CD14-positive monocyte (primary cell): ENCODE data around the gene SPATA13. TPM values are rescaled to one million over a fixed set of nuclear protein-coding genes. Genes with fewer than 3 reads are reported as not detected.
"Not testable (repeated sequence)": the region's sequence is repeated elsewhere in the genome, so short reads cannot be mapped to it uniquely, and the experiment has no call there.

Source experiments
- DNase-seq, 3 donors: peaks; one replicate each; pipeline ENCODE4 v3.0.0-alpha.2; 2011 to 2022
- H2AFZ ChIP-seq: 2 replicates; pipeline ENCODE4 v1.6.0; 2012; ENCODE audit warnings: mild to moderate bottlenecking, low read depth, low read length, inconsistent platforms; ENCODE audit not compliant: insufficient read depth, poor library complexity, severe bottlenecking
- H3K27ac ChIP-seq, 2 donors: 1 replicate in 1 of 2; 2 replicates in 1 of 2; pipeline ENCODE4 v1.5.1; 2012 to 2013; ENCODE audit warnings: low read length in 2 of 2, control low read depth in 1 of 2, inconsistent platforms in 1 of 2, low read depth in 1 of 2, mild to moderate bottlenecking in 1 of 2
- H3K27me3 ChIP-seq, 2 donors: one replicate each; pipeline versions ENCODE4 v1.6.0 to v1.6.1; 2011 to 2013; ENCODE audit warnings: low read length in 2 of 2; ENCODE audit not compliant: control insufficient read depth in 2 of 2, insufficient read depth in 2 of 2
- H3K36me3 ChIP-seq, 2 donors: replicated peaks in 1 of 2; 1 replicate in 1 of 2; 2 replicates in 1 of 2; pipeline versions ENCODE4 v1.5.1 to v1.6.1; 2012 to 2013; ENCODE audit warnings: low read length in 2 of 2, control low read depth in 1 of 2, inconsistent platforms in 1 of 2, mild to moderate bottlenecking in 1 of 2; ENCODE audit not compliant: insufficient read depth in 2 of 2, control insufficient read depth in 1 of 2
- H3K4me1 ChIP-seq, 2 donors: 1 replicate in 1 of 2; 2 replicates in 1 of 2; pipeline versions ENCODE4 v1.5.1 to v1.6.1; 2012 to 2013; ENCODE audit warnings: low read length in 2 of 2, control low read depth in 1 of 2, inconsistent platforms in 1 of 2, mild to moderate bottlenecking in 1 of 2, moderate library complexity in 1 of 2; ENCODE audit not compliant: insufficient read depth in 2 of 2, control insufficient read depth in 1 of 2
- H3K4me2 ChIP-seq: replicated peaks from 2 replicates; pipeline ENCODE3; 2012; ENCODE audit warnings: low read length, moderate library complexity, mild to moderate bottlenecking; ENCODE audit not compliant: poor library complexity, severe bottlenecking; ENCODE audit errors: extremely low read depth
- H3K4me3 ChIP-seq, 3 experiments: fragments of 200-600 bp in 1 of 3; sonication (generic) in 1 of 3; replicated peaks in 1 of 3; 1 replicate in 2 of 3; 2 replicates in 1 of 3; pipeline ENCODE4 v1.5.1; 2011 to 2013; ENCODE audit warnings: low read length in 3 of 3, mild to moderate bottlenecking in 3 of 3, control low read depth in 2 of 3, low read depth in 2 of 3, inconsistent platforms in 1 of 3, moderate library complexity in 1 of 3
- H3K79me2 ChIP-seq: 2 replicates; pipeline ENCODE4 v1.6.0; 2012; ENCODE audit warnings: mild to moderate bottlenecking, control low read depth, inconsistent platforms, low read length, moderate library complexity; ENCODE audit not compliant: insufficient read depth
- H3K9ac ChIP-seq: 2 replicates; pipeline ENCODE4 v1.6.0; 2017; ENCODE audit warnings: low read length, mild to moderate bottlenecking; ENCODE audit not compliant: insufficient read depth, poor library complexity, severe bottlenecking
- H3K9me3 ChIP-seq, 2 donors: replicated peaks in 1 of 2; 1 replicate in 1 of 2; 2 replicates in 1 of 2; pipeline versions ENCODE4 v1.5.1 to v1.6.1; 2012 to 2013; ENCODE audit warnings: low read length in 2 of 2, control low read depth in 1 of 2; ENCODE audit not compliant: control insufficient read depth in 1 of 2, insufficient read depth in 1 of 2
- H4K20me1 ChIP-seq: 2 replicates; pipeline ENCODE4 v1.6.0; 2012; ENCODE audit warnings: mild to moderate bottlenecking, low read length, control low read depth, moderate library complexity; ENCODE audit not compliant: insufficient read depth
- H3K27ac Mint-ChIP-seq, 7 donors: one replicate each; pipeline ENCODE4 v1.8.0; 2020; ENCODE audit warnings: mild to moderate bottlenecking in 7 of 7, mixed read lengths in 7 of 7, moderate library complexity in 6 of 7, inconsistent platforms in 2 of 7
- H3K27me3 Mint-ChIP-seq, 3 donors: one replicate each; pipeline ENCODE4 v1.8.0; 2021 to 2022; ENCODE audit warnings: low read depth in 3 of 3, mild to moderate bottlenecking in 3 of 3, mixed read lengths in 3 of 3, moderate library complexity in 3 of 3, inconsistent platforms in 1 of 3
- H3K36me3 Mint-ChIP-seq, 2 donors: one replicate each; pipeline ENCODE4 v1.8.0; 2020; ENCODE audit warnings: mixed read lengths in 2 of 2, inconsistent platforms in 1 of 2, mild to moderate bottlenecking in 1 of 2
- H3K4me1 Mint-ChIP-seq: one replicate; pipeline ENCODE4 v1.8.0; 2020; ENCODE audit warnings: mild to moderate bottlenecking, mixed read lengths
- H3K4me3 Mint-ChIP-seq, 2 donors: one replicate each; pipeline ENCODE4 v1.8.0; 2020; ENCODE audit warnings: mild to moderate bottlenecking in 2 of 2, mixed read lengths in 2 of 2, moderate library complexity in 1 of 2
- H3K9me3 Mint-ChIP-seq, 7 donors: one replicate each; pipeline ENCODE4 v1.8.0; 2020 to 2022; ENCODE audit warnings: mixed read lengths in 7 of 7, mild to moderate bottlenecking in 6 of 7, moderate library complexity in 6 of 7, inconsistent platforms in 2 of 7
- WGBS: methylation state at CpG from one replicate; pipeline ENCODE4 v1.1.5; 2013; ENCODE audit warnings: missing lambda C conversion rate; ENCODE audit not compliant: insufficient coverage; 5-methylcytosine and 5-hydroxymethylcytosine counted together
- intact Hi-C, 2 donors: fragments of 100-400 bp; cut with micrococcal nuclease; formaldehyde crosslinking; loops; one replicate each; pipeline versions ENCODE4 v1.15.0 to v1.15.1; 2023
- polyA plus RNA-seq, 3 donors: library from polyadenylated mRNA; depleted of rRNA in 1 of 3; unstranded in 2 of 3; stranded (reverse) in 1 of 3; fragments of 300-500 nt in 2 of 3; fragments of >200 nt in 1 of 3; fragmentation: Illumina TruSeq in 2 of 3; gene quantifications; 1 replicate in 2 of 3; 2 replicates in 1 of 3; pipeline ENCODE4 v1.2.3, GENCODE V29; 2012 to 2021
- TF ChIP-seq, protein P1 (sequence below): fragments of 200-600 bp; IDR thresholded peaks from one replicate; pipeline ENCODE4 v1.8.0; 2022; ENCODE audit warnings: antibody characterized with exemption, mild to moderate bottlenecking

SPATA13 gene
- polyA plus RNA-seq, 3 donors = 9.3 to 44.7 (median 11.6) TPM

DNA sequence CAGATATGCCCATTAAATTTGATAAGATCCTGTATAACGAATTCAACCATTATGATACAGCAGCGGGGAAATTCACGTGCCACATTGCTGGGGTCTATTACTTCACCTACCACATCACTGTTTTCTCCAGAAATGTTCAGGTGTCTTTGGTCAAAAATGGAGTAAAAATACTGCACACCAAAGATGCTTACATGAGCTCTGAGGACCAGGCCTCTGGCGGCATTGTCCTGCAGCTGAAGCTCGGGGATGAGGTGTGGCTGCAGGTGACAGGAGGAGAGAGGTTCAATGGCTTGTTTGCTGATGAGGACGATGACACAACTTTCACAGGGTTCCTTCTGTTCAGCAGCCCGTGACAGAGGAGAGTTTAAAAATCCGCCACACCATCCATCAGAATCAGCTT is 160.9 kb downstream of the SPATA13 start:
- H3K27me3 Mint-ChIP-seq, H3K36me3 Mint-ChIP-seq, DNase-seq, H2AFZ ChIP-seq, H3K4me1 Mint-ChIP-seq, intact Hi-C loops, H3K4me1 ChIP-seq, H3K9me3 Mint-ChIP-seq, H3K27me3 ChIP-seq, H3K9me3 ChIP-seq, H4K20me1 ChIP-seq, H3K4me3 ChIP-seq, H3K36me3 ChIP-seq, H3K4me3 Mint-ChIP-seq, H3K9ac ChIP-seq, H3K4me2 ChIP-seq, H3K27ac ChIP-seq, H3K79me2 ChIP-seq: not testable (repeated sequence)
- H3K27ac Mint-ChIP-seq = peak overlapping the region in 1 of 7 donors; percentile 14
- 96% methylated on average over 4 of the region's 8 CpGs for WGBS

DNA sequence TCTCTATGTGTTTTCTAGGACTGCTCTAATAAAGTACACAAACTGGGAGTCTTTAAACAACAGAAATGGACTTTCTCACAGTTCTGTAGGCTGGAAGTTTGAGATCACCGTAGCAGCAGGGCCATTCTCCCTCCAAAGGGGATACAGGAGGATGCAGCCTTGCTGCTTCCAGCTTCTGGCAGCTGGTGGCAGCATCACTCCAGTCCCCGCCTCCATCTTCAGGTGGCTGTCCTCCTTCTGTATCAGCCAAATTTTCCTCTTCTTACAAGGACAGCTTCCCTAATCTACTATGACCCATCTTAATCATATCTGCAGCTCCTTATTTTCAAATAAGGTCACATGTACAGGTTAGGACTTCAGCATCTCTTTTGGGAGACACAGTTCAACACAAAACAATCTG is 161.9 kb downstream of the SPATA13 start:
- H3K36me3 ChIP-seq, H2AFZ ChIP-seq, intact Hi-C loops, H3K4me1 ChIP-seq, H3K79me2 ChIP-seq, H4K20me1 ChIP-seq, H3K4me1 Mint-ChIP-seq, DNase-seq, H3K9me3 Mint-ChIP-seq, H3K4me3 ChIP-seq, H3K9ac ChIP-seq, H3K9me3 ChIP-seq, H3K36me3 Mint-ChIP-seq, H3K27ac ChIP-seq, H3K4me3 Mint-ChIP-seq, H3K4me2 ChIP-seq: not testable (repeated sequence)
- peaks cover 9 to 18% (median 17%) of the 10 kb centered on the region in 3 donors for H3K27me3 Mint-ChIP-seq
- WGBS = 94% methylated on average over 2 of the region's 2 CpGs
- H3K27me3 ChIP-seq = peaks cover 0 to 11% of the 10 kb centered on the region in 2 donors
- peak overlapping the region in 1 of 7 donors; percentile 44 for H3K27ac Mint-ChIP-seq

DNA sequence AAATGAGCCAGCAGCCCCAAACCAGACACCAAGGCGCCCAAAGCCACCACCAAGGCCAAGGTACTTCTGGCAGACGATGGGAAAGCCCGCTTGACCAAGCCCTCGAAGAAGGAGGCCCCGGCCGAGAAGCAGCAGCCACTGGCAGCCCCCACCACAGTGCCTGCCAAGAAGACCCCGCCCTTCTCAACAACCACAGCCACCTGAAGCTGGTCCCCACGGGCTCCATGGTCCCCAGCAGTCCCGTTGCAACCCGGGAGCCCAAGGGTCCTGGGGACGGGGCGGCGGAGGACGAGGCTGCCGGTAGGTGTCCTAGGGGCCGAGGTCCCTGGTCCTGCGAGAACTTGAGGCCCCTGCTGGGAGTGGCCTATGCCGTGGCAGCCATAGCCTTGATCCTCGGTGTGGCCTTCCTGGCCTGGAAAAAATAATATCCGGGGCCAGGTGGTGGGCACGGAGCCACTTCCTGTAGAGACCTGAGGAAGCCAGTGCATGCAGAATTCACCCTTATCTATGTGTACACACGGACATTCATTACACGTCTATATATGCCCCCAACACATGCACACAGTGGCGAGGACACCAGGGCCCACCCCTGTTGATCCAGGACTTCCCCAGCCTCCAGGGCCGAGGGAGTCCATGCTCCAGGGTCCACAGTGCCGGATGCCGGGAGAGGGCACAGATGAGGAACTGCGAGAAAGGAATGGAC is 162.7 kb downstream of the SPATA13 start:
- H3K36me3 Mint-ChIP-seq = no peaks in the 10 kb centered on the region
- Histone ChIP-seq H2AFZ (no peak overlapping the region), H3K27ac (no peak overlapping the region), H3K9ac (no peak overlapping the region), H3K79me2 (no peaks in the 10 kb centered on the region), H3K9me3 (no peaks in the 10 kb centered on the region), H4K20me1 (no peaks in the 10 kb centered on the region), H3K4me3 (no peak overlapping the region), H3K36me3 (no peaks in the 10 kb centered on the region), H3K4me1 (no peaks in the 10 kb centered on the region), H3K27me3 (peaks cover 0 to 18% of the 10 kb centered on the region in 2 donors), H3K4me2 (no peak overlapping the region)
- no peak for DNase-seq
- H3K4me1 Mint-ChIP-seq = peaks cover 2% of the 10 kb centered on the region
- intact Hi-C loops = no loop called here
- H3K9me3 Mint-ChIP-seq = peaks cover 0 to 6% (median 0%) of the 10 kb centered on the region in 7 donors
- no peak overlapping the region for H3K27ac Mint-ChIP-seq
- H3K4me3 Mint-ChIP-seq = no peak overlapping the region
- TF ChIP-seq, protein P1, sequence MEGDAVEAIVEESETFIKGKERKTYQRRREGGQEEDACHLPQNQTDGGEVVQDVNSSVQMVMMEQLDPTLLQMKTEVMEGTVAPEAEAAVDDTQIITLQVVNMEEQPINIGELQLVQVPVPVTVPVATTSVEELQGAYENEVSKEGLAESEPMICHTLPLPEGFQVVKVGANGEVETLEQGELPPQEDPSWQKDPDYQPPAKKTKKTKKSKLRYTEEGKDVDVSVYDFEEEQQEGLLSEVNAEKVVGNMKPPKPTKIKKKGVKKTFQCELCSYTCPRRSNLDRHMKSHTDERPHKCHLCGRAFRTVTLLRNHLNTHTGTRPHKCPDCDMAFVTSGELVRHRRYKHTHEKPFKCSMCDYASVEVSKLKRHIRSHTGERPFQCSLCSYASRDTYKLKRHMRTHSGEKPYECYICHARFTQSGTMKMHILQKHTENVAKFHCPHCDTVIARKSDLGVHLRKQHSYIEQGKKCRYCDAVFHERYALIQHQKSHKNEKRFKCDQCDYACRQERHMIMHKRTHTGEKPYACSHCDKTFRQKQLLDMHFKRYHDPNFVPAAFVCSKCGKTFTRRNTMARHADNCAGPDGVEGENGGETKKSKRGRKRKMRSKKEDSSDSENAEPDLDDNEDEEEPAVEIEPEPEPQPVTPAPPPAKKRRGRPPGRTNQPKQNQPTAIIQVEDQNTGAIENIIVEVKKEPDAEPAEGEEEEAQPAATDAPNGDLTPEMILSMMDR = no peak
- peaks cover 16 to 26% (median 24%) of the 10 kb centered on the region in 3 donors for H3K27me3 Mint-ChIP-seq
- WGBS = 89% methylated on average over 21 of the region's 28 CpGs
